Neural progenitor cell (in vitro differentiated cells): ENCODE measurements around the gene KRT82. TPM values are rescaled to one million over a fixed set of nuclear protein-coding genes. Genes with fewer than 3 reads are reported as not detected.

Experiments
- DNase-seq: peaks from one replicate; pipeline ENCODE4 v3.0.0-alpha.2; 2016; ENCODE audit warnings: low spot score
- H2AFZ ChIP-seq: fragments of 200-600 bp; sonication (generic); replicated peaks from 2 replicates; pipeline ENCODE4 v1.6.1; 2016; ENCODE audit warnings: antibody characterized with exemption
- H3F3A ChIP-seq: fragments of 200-600 bp; sonication (generic); 2 replicates; pipeline ENCODE4 v1.6.1; 2016; ENCODE audit warnings: antibody characterized with exemption, low read depth
- H3K27ac ChIP-seq: fragments of 200-600 bp; sonication (generic); 2 replicates; pipeline ENCODE4 v1.5.1; 2016; ENCODE audit warnings: mild to moderate bottlenecking
- H3K27me3 ChIP-seq: fragments of 200-600 bp; sonication (generic); 2 replicates; pipeline ENCODE4 v1.6.1; 2016; ENCODE audit warnings: mild to moderate bottlenecking, moderate library complexity
- H3K36me3 ChIP-seq: fragments of 200-600 bp; sonication (generic); 2 replicates; pipeline ENCODE4 v1.5.1; 2016
- H3K4me1 ChIP-seq: fragments of 200-600 bp; sonication (generic); 2 replicates; pipeline ENCODE4 v1.6.1; 2016; ENCODE audit warnings: mixed run types
- H3K4me2 ChIP-seq: fragments of 200-600 bp; sonication (generic); 2 replicates; pipeline ENCODE4 v1.6.1; 2016
- H3K4me3 ChIP-seq: fragments of 200-600 bp; sonication (generic); 2 replicates; pipeline ENCODE4 v1.5.1; 2016
- H3K79me2 ChIP-seq: fragments of 200-600 bp; sonication (generic); 2 replicates; pipeline ENCODE4 v1.6.1; 2016; ENCODE audit warnings: low read depth
- H3K9ac ChIP-seq: fragments of 200-600 bp; sonication (generic); 2 replicates; pipeline ENCODE4 v1.6.1; 2016
- H3K9me3 ChIP-seq: fragments of 200-600 bp; sonication (generic); 2 replicates; pipeline ENCODE4 v1.5.1; 2016; ENCODE audit warnings: low read depth
- H4K20me1 ChIP-seq: fragments of 200-600 bp; sonication (generic); 2 replicates; pipeline ENCODE4 v1.6.1; 2016; ENCODE audit warnings: low read depth
- H3K27ac Mint-ChIP-seq: 3 replicates; pipeline ENCODE4 v1.8.0; 2021; ENCODE audit warnings: mixed read lengths
- H3K27me3 Mint-ChIP-seq: 2 replicates; pipeline ENCODE4 v1.8.0; 2022; ENCODE audit warnings: low read depth, mild to moderate bottlenecking, inconsistent platforms, moderate library complexity, mixed read lengths; ENCODE audit not compliant: insufficient read depth
- H3K36me3 Mint-ChIP-seq: 3 replicates; pipeline ENCODE4 v1.8.0; 2021; ENCODE audit warnings: mixed read lengths
- H3K4me1 Mint-ChIP-seq: 3 replicates; pipeline ENCODE4 v1.8.0; 2021; ENCODE audit warnings: mixed read lengths
- H3K4me3 Mint-ChIP-seq: 3 replicates; pipeline ENCODE4 v1.8.0; 2021; ENCODE audit warnings: mild to moderate bottlenecking, moderate library complexity, mixed read lengths
- H3K9me3 Mint-ChIP-seq: 3 replicates; pipeline ENCODE4 v1.8.0; 2020; ENCODE audit warnings: mixed read lengths
- EZH2 ChIP-seq: fragments of 200-600 bp; sonication (generic); IDR thresholded peaks from 2 replicates; pipeline ENCODE4 v1.6.1; 2017; ENCODE audit warnings: antibody characterized with exemption, mild to moderate bottlenecking, moderate library complexity
- EZH2phosphoT487 ChIP-seq: fragments of 200-600 bp; sonication (generic); IDR thresholded peaks from 2 replicates; pipeline ENCODE4 v1.6.1; 2017; ENCODE audit warnings: antibody characterized with exemption
- total RNA-seq: library from RNA; depleted of rRNA; stranded (reverse); fragments of >200 nt; gene quantifications from 2 replicates; pipeline ENCODE4 v1.2.3, GENCODE V29; 2015; ENCODE audit warnings: low replicate concordance
- TF ChIP-seq, protein P1 (sequence below): fragments of 200-600 bp; sonication (generic); IDR thresholded peaks from 2 replicates; pipeline ENCODE4 v1.5.1; 2017; ENCODE audit warnings: antibody characterized with exemption, mild to moderate bottlenecking

The KRT82 gene
- total RNA-seq, 1 donor from 2014 or later = not detected

DNA sequence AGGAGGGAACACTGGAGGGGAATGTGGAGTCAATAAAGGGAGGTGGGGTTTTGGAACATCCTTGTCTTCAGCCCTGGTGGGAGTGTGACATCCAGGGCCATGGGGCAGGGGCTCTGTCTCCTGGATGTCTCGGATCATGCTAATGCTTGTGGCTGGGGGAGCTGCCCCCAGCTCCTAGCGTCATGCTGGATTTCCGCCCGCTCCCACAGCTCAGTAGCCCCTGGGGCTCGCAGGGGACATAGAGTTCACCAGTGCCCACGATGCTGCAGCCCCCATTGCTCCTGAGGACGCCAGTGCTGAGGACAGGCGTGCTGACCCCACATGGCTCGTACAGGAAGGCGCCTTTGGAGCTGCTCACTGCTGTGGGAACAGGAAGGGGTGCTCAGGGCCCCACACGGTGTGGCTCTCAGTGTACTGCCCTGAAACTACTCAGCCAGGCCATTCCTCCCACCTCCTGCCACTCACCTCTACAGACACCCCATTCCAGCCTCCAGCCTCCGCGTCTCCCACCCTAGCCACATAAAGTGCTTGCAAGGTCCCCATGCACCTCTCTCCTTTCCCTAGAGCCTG lies 11.2 kb downstream of the KRT82 start:
- Histone ChIP-seq H2AFZ (no peak overlapping the region), H3K27ac (no peak overlapping the region), H3K36me3 (no peaks in the 10 kb centered on the region), H4K20me1 (no peaks in the 10 kb centered on the region), H3F3A (no peaks in the 10 kb centered on the region), H3K9me3 (no peaks in the 10 kb centered on the region), H3K4me1 (no peaks in the 10 kb centered on the region), H3K4me3 (no peak overlapping the region), H3K9ac (no peak overlapping the region), H3K79me2 (no peaks in the 10 kb centered on the region), H3K4me2 (no peak overlapping the region), H3K27me3 (no peaks in the 10 kb centered on the region)
- H3K36me3 Mint-ChIP-seq = no peaks in the 10 kb centered on the region
- no peak for DNase-seq
- no peak overlapping the region for H3K4me3 Mint-ChIP-seq
- H3K9me3 Mint-ChIP-seq = no peaks in the 10 kb centered on the region
- H3K27me3 Mint-ChIP-seq = peaks cover 8% of the 10 kb centered on the region
- H3K4me1 Mint-ChIP-seq = peaks cover under 1% of the 10 kb centered on the region
- TF ChIP-seq EZH2phosphoT487 (no peak), EZH2 (no peak)
- TF ChIP-seq, protein P1, sequence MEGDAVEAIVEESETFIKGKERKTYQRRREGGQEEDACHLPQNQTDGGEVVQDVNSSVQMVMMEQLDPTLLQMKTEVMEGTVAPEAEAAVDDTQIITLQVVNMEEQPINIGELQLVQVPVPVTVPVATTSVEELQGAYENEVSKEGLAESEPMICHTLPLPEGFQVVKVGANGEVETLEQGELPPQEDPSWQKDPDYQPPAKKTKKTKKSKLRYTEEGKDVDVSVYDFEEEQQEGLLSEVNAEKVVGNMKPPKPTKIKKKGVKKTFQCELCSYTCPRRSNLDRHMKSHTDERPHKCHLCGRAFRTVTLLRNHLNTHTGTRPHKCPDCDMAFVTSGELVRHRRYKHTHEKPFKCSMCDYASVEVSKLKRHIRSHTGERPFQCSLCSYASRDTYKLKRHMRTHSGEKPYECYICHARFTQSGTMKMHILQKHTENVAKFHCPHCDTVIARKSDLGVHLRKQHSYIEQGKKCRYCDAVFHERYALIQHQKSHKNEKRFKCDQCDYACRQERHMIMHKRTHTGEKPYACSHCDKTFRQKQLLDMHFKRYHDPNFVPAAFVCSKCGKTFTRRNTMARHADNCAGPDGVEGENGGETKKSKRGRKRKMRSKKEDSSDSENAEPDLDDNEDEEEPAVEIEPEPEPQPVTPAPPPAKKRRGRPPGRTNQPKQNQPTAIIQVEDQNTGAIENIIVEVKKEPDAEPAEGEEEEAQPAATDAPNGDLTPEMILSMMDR = no peak
- H3K27ac Mint-ChIP-seq = no peak overlapping the region

DNA sequence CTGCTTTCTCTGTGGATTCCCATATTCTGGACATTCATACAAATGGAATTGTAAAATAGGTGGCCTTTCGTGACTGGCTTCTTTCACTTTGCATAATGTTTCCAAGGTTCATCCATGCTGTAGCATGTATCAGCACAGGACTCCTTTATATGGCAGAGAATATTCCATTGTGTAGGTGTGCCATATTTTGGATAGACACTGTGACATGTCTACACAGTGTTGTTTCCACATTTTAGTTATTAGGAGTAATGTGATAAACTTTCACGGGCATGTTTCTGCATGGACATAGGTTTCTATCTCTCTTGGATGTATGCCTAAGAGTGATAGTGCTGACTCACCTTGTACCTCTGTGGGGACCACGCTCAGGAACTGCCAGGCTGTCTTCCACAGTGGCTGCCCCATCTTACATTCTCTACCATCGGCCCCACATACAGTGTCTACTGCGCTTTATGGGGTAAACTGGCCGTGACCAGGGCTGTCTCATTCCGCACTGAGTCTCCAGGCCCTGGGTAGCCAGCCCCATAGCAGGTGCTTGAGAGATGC lies 13.6 kb downstream of the KRT82 start:
- no peak for DNase-seq
- H3K27me3 Mint-ChIP-seq = peaks cover 14% of the 10 kb centered on the region
- no peaks in the 10 kb centered on the region for H3K9me3 Mint-ChIP-seq

DNA sequence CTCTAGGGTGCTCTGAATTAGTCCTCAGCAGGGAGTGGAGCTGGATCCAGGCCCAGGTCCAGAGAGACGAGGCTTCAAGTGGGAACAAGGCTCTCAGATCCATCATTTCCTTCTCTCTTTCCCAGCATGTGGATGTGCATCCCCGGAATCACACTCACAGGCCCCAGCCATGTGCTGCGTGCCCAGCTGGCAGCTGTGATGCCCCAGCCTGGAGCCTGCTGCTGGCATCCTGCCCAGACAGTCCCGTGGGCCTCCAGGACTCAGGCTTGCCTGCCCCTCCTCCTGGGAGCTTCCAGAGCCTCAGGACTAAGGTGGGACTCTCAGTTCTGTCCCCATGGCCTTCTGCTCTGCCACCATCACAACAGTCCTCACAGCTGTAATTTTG lies 14.5 kb downstream of the KRT82 start:
- H2AFZ ChIP-seq = no peak overlapping the region
- Mint-ChIP-seq H3K4me3 (no peak overlapping the region), H3K9me3 (no peaks in the 10 kb centered on the region), H3K27me3 (peaks cover 14% of the 10 kb centered on the region), H3K27ac (no peak overlapping the region), H3K36me3 (no peaks in the 10 kb centered on the region), H3K4me1 (peaks cover 8% of the 10 kb centered on the region)
- H3K9me3 ChIP-seq = no peaks in the 10 kb centered on the region
- DNase-seq = no peak
- H3K27ac ChIP-seq = no peak overlapping the region
- no peaks in the 10 kb centered on the region for H3K79me2 ChIP-seq
- H3K27me3 ChIP-seq = no peaks in the 10 kb centered on the region
- H3K36me3 ChIP-seq = no peaks in the 10 kb centered on the region
- no peak overlapping the region for H3K9ac ChIP-seq
- TF ChIP-seq EZH2phosphoT487 (no peak), EZH2 (no peak)
- TF ChIP-seq, protein P1 = no peak
- no peaks in the 10 kb centered on the region for H3K4me1 ChIP-seq
- H3K4me3 ChIP-seq = no peak overlapping the region
- no peaks in the 10 kb centered on the region for H3F3A ChIP-seq
- no peaks in the 10 kb centered on the region for H4K20me1 ChIP-seq
- H3K4me2 ChIP-seq = no peak overlapping the region

More for the DNA sequence above, 13.6 kb downstream of the KRT82 start:
- no peak overlapping the region for H3K4me3 ChIP-seq
- H3K4me1 Mint-ChIP-seq = peaks cover 8% of the 10 kb centered on the region
- no peaks in the 10 kb centered on the region for H3K9me3 ChIP-seq
- H3K4me2 ChIP-seq = no peak overlapping the region
- no peaks in the 10 kb centered on the region for H3F3A ChIP-seq
- H4K20me1 ChIP-seq = no peaks in the 10 kb centered on the region
- H3K27ac ChIP-seq = no peak overlapping the region
- no peak overlapping the region for H3K9ac ChIP-seq
- no peaks in the 10 kb centered on the region for H3K36me3 Mint-ChIP-seq
- H3K4me1 ChIP-seq = no peaks in the 10 kb centered on the region
- no peaks in the 10 kb centered on the region for H3K79me2 ChIP-seq
- no peak overlapping the region for H3K27ac Mint-ChIP-seq
- no peak overlapping the region for H2AFZ ChIP-seq
- H3K27me3 ChIP-seq = no peaks in the 10 kb centered on the region
- no peak for TF ChIP-seq EZH2
- TF ChIP-seq EZH2phosphoT487 = no peak
- TF ChIP-seq, protein P1 = no peak
- H3K4me3 Mint-ChIP-seq = no peak overlapping the region
- no peaks in the 10 kb centered on the region for H3K36me3 ChIP-seq
